Parathyroid adenoma (tissue), 2 donors: Measurements from ENCODE around the gene KLK11.

Experiments
- H2AFZ ChIP-seq: fragments of 300-600 bp; sonication (generic); one replicate; pipeline ENCODE4 v1.7.0; 2017; ENCODE audit warnings: antibody characterized with exemption, mild to moderate bottlenecking
- H3K27ac ChIP-seq: fragments of 300-600 bp; sonication (generic); one replicate; pipeline ENCODE4 v1.7.0; 2017
- H3K27me3 ChIP-seq: fragments of 300-600 bp; sonication (generic); one replicate; pipeline ENCODE4 v1.7.0; 2017; ENCODE audit warnings: low read length; ENCODE audit not compliant: control insufficient read depth, insufficient read depth
- H3K36me3 ChIP-seq: fragments of 300-600 bp; sonication (generic); one replicate; pipeline ENCODE4 v1.7.0; 2017; ENCODE audit warnings: low read length; ENCODE audit not compliant: control insufficient read depth, insufficient read depth
- H3K4me1 ChIP-seq: fragments of 300-600 bp; sonication (generic); one replicate; pipeline ENCODE4 v1.7.0; 2017; ENCODE audit warnings: control low read depth
- H3K4me2 ChIP-seq: fragments of 300-600 bp; sonication (generic); one replicate; pipeline ENCODE4 v1.7.0; 2017; ENCODE audit warnings: low read length
- H3K4me3 ChIP-seq: fragments of 300-600 bp; sonication (generic); one replicate; pipeline ENCODE4 v1.7.0; 2017; ENCODE audit warnings: low read depth, low read length
- H3K79me2 ChIP-seq: fragments of 300-600 bp; sonication (generic); one replicate; pipeline ENCODE4 v1.7.0; 2017; ENCODE audit warnings: control low read depth
- H3K9ac ChIP-seq: fragments of 300-600 bp; sonication (generic); one replicate; pipeline ENCODE4 v1.7.0; 2017; ENCODE audit warnings: mild to moderate bottlenecking
- H3K9me3 ChIP-seq: fragments of 300-600 bp; sonication (generic); one replicate; pipeline ENCODE4 v1.7.0; 2017; ENCODE audit warnings: low read length; ENCODE audit not compliant: control insufficient read depth
- CTCF ChIP-seq: fragments of 300-600 bp; sonication (generic); IDR thresholded peaks from one replicate; pipeline ENCODE4 v1.7.0; 2017; ENCODE audit warnings: antibody characterized with exemption, mild to moderate bottlenecking
- donor health status: primary hyperparathyroidism.

The KLK11 gene

GRCh38 chr19:51023946-51024345 is 2.5 kb downstream of the KLK11 start:
- TF ChIP-seq CTCF, result no peak
- no peak overlapping the region for H3K9ac ChIP-seq
- no peaks in the 10 kb centered on the region for H3K27me3 ChIP-seq
- no peaks in the 10 kb centered on the region for H3K9me3 ChIP-seq
- H3K4me1 ChIP-seq, result peaks cover 4% of the 10 kb centered on the region
- no peaks in the 10 kb centered on the region for H3K36me3 ChIP-seq
- no peak overlapping the region for H3K4me2 ChIP-seq
- no peak overlapping the region for H3K27ac ChIP-seq
- H3K79me2 ChIP-seq, result no peaks in the 10 kb centered on the region
- H3K4me3 ChIP-seq, result no peak overlapping the region
- H2AFZ ChIP-seq, result no peak overlapping the region

- no peak overlapping the region for H3K27ac ChIP-seq
- H3K79me2 ChIP-seq, result no peaks in the 10 kb centered on the region
- no peak overlapping the region for H2AFZ ChIP-seq
- TF ChIP-seq CTCF, result no peak
- no peaks in the 10 kb centered on the region for H3K9me3 ChIP-seq
- no peak overlapping the region for H3K9ac ChIP-seq
- H3K36me3 ChIP-seq, result no peaks in the 10 kb centered on the region
- no peaks in the 10 kb centered on the region for H3K27me3 ChIP-seq
- no peak overlapping the region for H3K4me2 ChIP-seq
- no peak overlapping the region for H3K4me3 ChIP-seq
- H3K4me1 ChIP-seq, result peaks cover 5% of the 10 kb centered on the region
These were observed 3.9 kb downstream of the KLK11 start for GRCh38 chr19:51022526-51022925.

- H3K79me2 ChIP-seq, result no peaks in the 10 kb centered on the region
- H3K4me3 ChIP-seq, result no peak overlapping the region
- H3K27ac ChIP-seq, result no peak overlapping the region
- peaks cover 10% of the 10 kb centered on the region for H3K4me1 ChIP-seq
- no peaks in the 10 kb centered on the region for H3K9me3 ChIP-seq
- H3K4me2 ChIP-seq, result no peak overlapping the region
- H3K9ac ChIP-seq, result no peak overlapping the region
- H3K36me3 ChIP-seq, result no peaks in the 10 kb centered on the region
- H2AFZ ChIP-seq, result peak overlapping the region; percentile 6
- H3K27me3 ChIP-seq, result no peaks in the 10 kb centered on the region
- TF ChIP-seq CTCF, result peak; percentile 79
These were observed 5.3 kb downstream of the KLK11 start for GRCh38 chr19:51020988-51021651.

GRCh38 chr19:51019544-51019925 is 6.9 kb downstream of the KLK11 start, which contains the start of gene KLK10:
Gene KLK10 (minus strand): TSS chr19:51019709. CDS start chr19:51019130, 579 bp downstream.
- H3K36me3 ChIP-seq, result no peaks in the 10 kb centered on the region
- peak within 1 kb of the TSS; percentile 47 for H3K4me3 ChIP-seq
- no peak for TF ChIP-seq CTCF
- peaks cover 10% of the 10 kb centered on the region for H3K4me1 ChIP-seq
- no peak within 1 kb of the TSS for H3K9ac ChIP-seq
- H3K4me2 ChIP-seq, result peak within 1 kb of the TSS; percentile 87
- H3K27me3 ChIP-seq, result no peaks in the 10 kb centered on the region
- no peaks in the 10 kb centered on the region for H3K79me2 ChIP-seq
- no peaks in the 10 kb centered on the region for H3K9me3 ChIP-seq
- H3K27ac ChIP-seq, result no peak within 1 kb of the TSS
- peak within 1 kb of the TSS; percentile 65 for H2AFZ ChIP-seq
